T-cell (primary cell): ENCODE measurements around the gene MCF2L2. TPM values are rescaled to one million over a fixed set of nuclear protein-coding genes. Genes with fewer than 3 reads are reported as not detected.
"Not testable (repeated sequence)": the region's sequence is repeated elsewhere in the genome, so short reads cannot be mapped to it uniquely, and the experiment has no call there.

Experiments
- ATAC-seq, 4 experiments: fragments of 200-7000 bp in 3 of 4; fragments of 150-1000 bp in 1 of 4; cut with Tn5 transposase; replicated peaks in 1 of 4; 1 replicate in 3 of 4; 2 replicates in 1 of 4; pipeline ENCODE4 v1.10.0; 2021; ENCODE audit warnings: moderate library complexity in 3 of 4, mild to moderate bottlenecking in 2 of 4, moderate number of reproducible peaks in 1 of 4
- CTCF ChIA-PET, 2 donors: fragments of 300-600 bp; sonication (Branson Sonifier 250); formaldehyde crosslinking; loops; one replicate each; lab custom pipeline; 2022; ENCODE audit warnings: antibody characterized with exemption in 2 of 2; lab: Charles Lee
- POLR2A ChIA-PET, 2 donors: fragments of 300-600 bp; sonication (Branson Sonifier 250); formaldehyde crosslinking; loops; one replicate each; lab custom pipeline; 2022; ENCODE audit warnings: antibody characterized with exemption in 2 of 2; lab: Charles Lee
- DNase-seq, 35 experiments: peaks; one replicate each; pipeline versions ENCODE4 v3.0.0 to v3.0.0-alpha.2; 2013 to 2023
- H3K27ac ChIP-seq: one replicate; pipeline ENCODE4 v1.5.1; 2013; ENCODE audit warnings: low read length
- H3K27me3 ChIP-seq, 2 experiments: replicated peaks in 1 of 2; 1 replicate in 1 of 2; 2 replicates in 1 of 2; pipeline versions ENCODE4 v1.6.1 to v1.7.0; 2013; ENCODE audit warnings: low read length in 1 of 2, mixed read lengths in 1 of 2; ENCODE audit not compliant: control insufficient read depth in 2 of 2, insufficient read depth in 2 of 2; ENCODE audit errors: extremely low read depth in 1 of 2
- H3K36me3 ChIP-seq, 2 donors: 1 replicate in 1 of 2; 2 replicates in 1 of 2; pipeline versions ENCODE4 v1.6.1 to v1.7.0; 2013; ENCODE audit warnings: low read length in 1 of 2; ENCODE audit not compliant: control insufficient read depth in 2 of 2, insufficient read depth in 1 of 2; ENCODE audit errors: extremely low read depth in 1 of 2
- H3K4me1 ChIP-seq, 2 experiments: 1 replicate in 1 of 2; 2 replicates in 1 of 2; pipeline versions ENCODE4 v1.6.1 to v1.7.0; 2013; ENCODE audit warnings: low read length in 2 of 2, mixed read lengths in 1 of 2; ENCODE audit not compliant: insufficient read depth in 2 of 2, control insufficient read depth in 1 of 2; ENCODE audit errors: extremely low read depth in 1 of 2
- H3K4me3 ChIP-seq, 2 donors: 1 replicate in 1 of 2; 2 replicates in 1 of 2; pipeline versions ENCODE4 v1.5.1 to v1.7.0; 2013; ENCODE audit warnings: mild to moderate bottlenecking in 2 of 2, low read length in 1 of 2, moderate library complexity in 1 of 2; ENCODE audit not compliant: control insufficient read depth in 1 of 2; ENCODE audit errors: extremely low read depth in 1 of 2
- H3K9me3 ChIP-seq: 2 replicates; pipeline ENCODE4 v1.7.0; 2013
- H3K27ac Mint-ChIP-seq, 2 donors: one replicate each; pipeline ENCODE4 v1.8.0; 2020 to 2021; ENCODE audit warnings: mild to moderate bottlenecking in 2 of 2, mixed read lengths in 2 of 2
- H3K27me3 Mint-ChIP-seq, 2 donors: one replicate each; pipeline ENCODE4 v1.8.0; 2021 to 2022; ENCODE audit warnings: mixed read lengths in 2 of 2
- H3K36me3 Mint-ChIP-seq: one replicate; pipeline ENCODE4 v1.8.0; 2021; ENCODE audit warnings: mixed read lengths
- H3K4me1 Mint-ChIP-seq, 3 donors: one replicate each; pipeline ENCODE4 v1.8.0; 2020 to 2022; ENCODE audit warnings: mixed read lengths in 3 of 3, mild to moderate bottlenecking in 1 of 3
- H3K4me3 Mint-ChIP-seq, 3 donors: one replicate each; pipeline ENCODE4 v1.8.0; 2020 to 2022; ENCODE audit warnings: mild to moderate bottlenecking in 3 of 3, mixed read lengths in 3 of 3, moderate library complexity in 3 of 3
- H3K9me3 Mint-ChIP-seq, 3 donors: one replicate each; pipeline ENCODE4 v1.8.0; 2020 to 2022; ENCODE audit warnings: mixed read lengths in 3 of 3
- WGBS: methylation state at CpG from one replicate; pipeline ENCODE4 v1.1.5; 2013; ENCODE audit warnings: missing lambda C conversion rate; ENCODE audit not compliant: insufficient coverage; 5-methylcytosine and 5-hydroxymethylcytosine counted together
- total RNA-seq, 35 experiments: library from RNA in 6 of 35; stranded (reverse) in 6 of 35; fragments of 120-200 nt in 1 of 35; gene quantifications; one replicate each; pipeline versions ENCODE4 v1.2.1 to v1.2.4 and lab custom pipeline; 2013 to 2026

Gene MCF2L2
- total RNA-seq: 1 to 10 TPM; 4.8 to 8.1 (median 5.9) TPM
- 5.9 TPM for total RNA-seq (2013)
- 2.2 to 17.5 (median 10.8) reads per million in 29 experiments for total RNA-seq (lab: John Stamatoyannopoulos, UW)

GRCh38 chr3:183428447-183429211 lies at the start of gene MCF2L2:
Gene MCF2L2 (minus strand): TSS chr3:183428619. CDS start chr3:183427977, 642 bp downstream.
- Histone ChIP-seq H3K36me3 (no peaks in the 10 kb centered on the region), H3K27ac (no peak within 1 kb of the TSS), H3K27me3 (peaks cover 7 to 25% of the 10 kb centered on the region in 2 experiments), H3K4me3 (peak within 1 kb of the TSS; percentile 69 to 91), H3K4me1 (peaks cover 0 to 20% of the 10 kb centered on the region in 2 experiments), H3K9me3 (no peaks in the 10 kb centered on the region)
- ChIA-PET POLR2A (interaction anchor here in 1 of 2 donors (0.6 kb wide), 1 partner anchor 332 kb away, joined by 3 read pairs; no protein-coding TSS in a partner anchor), CTCF (interaction anchor here in 1 of 2 donors (0.6 kb wide), 1 partner anchor 24 kb away, joined by 3 read pairs; no protein-coding TSS in a partner anchor)
- ATAC-seq (peak; percentile 89 to 93 (median 90)), DNase-seq (peak; percentile 35 to 77 (median 63))
- peak within 1 kb of the TSS in 1 of 2 donors; percentile 69 for H3K27ac Mint-ChIP-seq
- H3K4me1 Mint-ChIP-seq: peaks cover 19 to 33% (median 24%) of the 10 kb centered on the region in 3 donors
- WGBS: under 1% methylated on average over 68 of the region's 68 CpGs
- no peaks in the 10 kb centered on the region for H3K36me3 Mint-ChIP-seq
- no peaks in the 10 kb centered on the region for H3K9me3 Mint-ChIP-seq
- peaks cover 0 to 5% of the 10 kb centered on the region in 2 donors for H3K27me3 Mint-ChIP-seq
- H3K4me3 Mint-ChIP-seq: peak within 1 kb of the TSS; percentile 80 to 89 (median 88)

- no peak overlapping the region for H3K27ac Mint-ChIP-seq
- peaks cover 0 to 4% (median 0%) of the 10 kb centered on the region in 3 donors for H3K4me1 Mint-ChIP-seq
- H3K4me1 ChIP-seq: peaks cover 0 to 5% of the 10 kb centered on the region in 2 experiments
- no peaks in the 10 kb centered on the region for H3K27me3 Mint-ChIP-seq
- H3K27me3 ChIP-seq: peaks cover 0 to 22% of the 10 kb centered on the region in 2 experiments
- ChIA-PET CTCF (no interaction called here), POLR2A (no interaction called here)
- no peaks in the 10 kb centered on the region for H3K36me3 ChIP-seq
- ATAC-seq (no peak), DNase-seq (no peak)
- WGBS: 74% methylated on average over 3 of the region's 8 CpGs
- H3K9me3 Mint-ChIP-seq: no peaks in the 10 kb centered on the region
- H3K36me3 Mint-ChIP-seq: no peaks in the 10 kb centered on the region
- no peak overlapping the region for H3K27ac ChIP-seq
- no peak overlapping the region for H3K4me3 Mint-ChIP-seq
- H3K4me3 ChIP-seq: no peak overlapping the region
- no peaks in the 10 kb centered on the region for H3K9me3 ChIP-seq
These were observed 49.5 kb upstream of the MCF2L2 start for GRCh38 chr3:183477801-183478456.

- H3K4me1 Mint-ChIP-seq, H3K4me3 ChIP-seq, H3K36me3 ChIP-seq, H3K27ac Mint-ChIP-seq, H3K9me3 ChIP-seq, H3K4me3 Mint-ChIP-seq, POLR2A ChIA-PET, H3K27ac ChIP-seq, H3K4me1 ChIP-seq, H3K27me3 Mint-ChIP-seq, H3K9me3 Mint-ChIP-seq, DNase-seq, H3K36me3 Mint-ChIP-seq, ATAC-seq: not testable (repeated sequence)
- WGBS: no CpG with 5 or more reads among the region's 1 CpG
- CTCF ChIA-PET: interaction anchor here (0.6 to 1.3 kb wide), 3 partner anchors 9 to 290 kb away, joined by 3 to 11 read pairs (median 9); no protein-coding TSS in a partner anchor
- H3K27me3 ChIP-seq: peaks cover 0 to 22% of the 10 kb centered on the region in 2 experiments
These were observed 47.3 kb upstream of the MCF2L2 start for GRCh38 chr3:183475764-183476162.

GRCh38 chr3:183475016-183475763 lies 46.8 kb upstream of the MCF2L2 start:
- ChIA-PET POLR2A (interaction anchor here in 1 of 2 donors (0.6 kb wide), 1 partner anchor 539 kb away, joined by 5 read pairs; no protein-coding TSS in a partner anchor), CTCF (interaction anchor here (0.6 to 1.3 kb wide), 4 partner anchors 9 to 290 kb away, joined by 3 to 11 read pairs (median 6); no protein-coding TSS in a partner anchor)
- WGBS: 72% methylated on average over 2 of the region's 3 CpGs
- H3K4me1 Mint-ChIP-seq: peaks cover 0 to under 1% (median under 1%) of the 10 kb centered on the region in 3 donors
- H3K27me3 Mint-ChIP-seq: no peaks in the 10 kb centered on the region
- no peaks in the 10 kb centered on the region for H3K36me3 ChIP-seq
- no peak overlapping the region for H3K4me3 Mint-ChIP-seq
- no peaks in the 10 kb centered on the region for H3K36me3 Mint-ChIP-seq
- no peaks in the 10 kb centered on the region for H3K9me3 Mint-ChIP-seq
- H3K27me3 ChIP-seq: peaks cover 0 to 22% of the 10 kb centered on the region in 2 experiments
- ATAC-seq (no peak), DNase-seq (no peak)
- H3K9me3 ChIP-seq: no peaks in the 10 kb centered on the region
- H3K4me1 ChIP-seq: peaks cover 0 to 5% of the 10 kb centered on the region in 2 experiments
- H3K27ac ChIP-seq: no peak overlapping the region
- H3K27ac Mint-ChIP-seq: no peak overlapping the region
- H3K4me3 ChIP-seq: no peak overlapping the region

GRCh38 chr3:183473969-183474368 lies 45.5 kb upstream of the MCF2L2 start:
- Mint-ChIP-seq H3K4me1 (peaks cover 0 to 8% (median 7%) of the 10 kb centered on the region in 3 donors), H3K4me3 (no peak overlapping the region), H3K27ac (no peak overlapping the region), H3K27me3 (no peaks in the 10 kb centered on the region), H3K9me3 (no peaks in the 10 kb centered on the region), H3K36me3 (no peaks in the 10 kb centered on the region)
- Histone ChIP-seq H3K27me3 (peaks cover 0 to 14% of the 10 kb centered on the region in 2 experiments), H3K4me1 (peaks cover 0 to 6% of the 10 kb centered on the region in 2 experiments), H3K36me3 (no peaks in the 10 kb centered on the region), H3K27ac (no peak overlapping the region), H3K4me3 (no peak overlapping the region), H3K9me3 (no peaks in the 10 kb centered on the region)
- POLR2A ChIA-PET: no interaction called here
- DNase-seq (no peak), ATAC-seq (no peak)
- CTCF ChIA-PET: no interaction called here
- WGBS: 93% methylated on average over 2 of the region's 2 CpGs
